GM23338 (cell line): ENCODE data around the gene CDH20. TPM values are rescaled to one million over a fixed set of nuclear protein-coding genes. Genes with fewer than 3 reads are reported as not detected.

Source experiments
- ATAC-seq: fragments of 200-7000 bp; cut with Tn5 transposase; 3 replicates; pipeline ENCODE4 v1.9.1; 2020
- DNase-seq: peaks from one replicate; pipeline ENCODE4 v3.0.0-alpha.2; 2015; ENCODE audit warnings: low spot score
- H2AFZ ChIP-seq: fragments of 200-600 bp; sonication (generic); 2 replicates; pipeline ENCODE4 v1.8.0; 2016; ENCODE audit warnings: antibody characterized with exemption, mild to moderate bottlenecking, moderate library complexity
- H3F3A ChIP-seq: fragments of 200-600 bp; sonication (generic); replicated peaks from 2 replicates; pipeline ENCODE4 v1.8.0; 2017; ENCODE audit warnings: antibody characterized with exemption, mixed run types, low read depth
- H3K27ac ChIP-seq: fragments of 200-600 bp; sonication (generic); 2 replicates; pipeline ENCODE4 v1.6.1; 2016; ENCODE audit warnings: low read depth
- H3K27me3 ChIP-seq: fragments of 200-600 bp; sonication (generic); 2 replicates; pipeline ENCODE4 v1.8.0; 2016; ENCODE audit warnings: mild to moderate bottlenecking, mixed run types, moderate library complexity; ENCODE audit not compliant: insufficient read depth
- H3K36me3 ChIP-seq: fragments of 200-600 bp; sonication (generic); 2 replicates; pipeline ENCODE4 v1.8.0; 2016; ENCODE audit warnings: mild to moderate bottlenecking; ENCODE audit not compliant: insufficient read depth
- H3K4me1 ChIP-seq: fragments of 200-600 bp; sonication (generic); 2 replicates; pipeline ENCODE4 v1.8.0; 2016; ENCODE audit warnings: mild to moderate bottlenecking, moderate library complexity; ENCODE audit not compliant: insufficient read depth
- H3K4me2 ChIP-seq: fragments of 200-600 bp; sonication (generic); 2 replicates; pipeline ENCODE4 v1.7.1; 2017; ENCODE audit warnings: mixed run types
- H3K4me3 ChIP-seq: fragments of 200-600 bp; sonication (generic); 2 replicates; pipeline ENCODE4 v1.6.1; 2016; ENCODE audit warnings: mixed run types
- H3K79me2 ChIP-seq: fragments of 200-600 bp; sonication (generic); replicated peaks from 2 replicates; pipeline ENCODE4 v1.8.0; 2017; ENCODE audit warnings: mild to moderate bottlenecking; ENCODE audit not compliant: insufficient read depth
- H3K9me2 ChIP-seq: fragments of 200-600 bp; sonication (generic); 2 replicates; pipeline ENCODE4 v1.8.0; 2017; ENCODE audit not compliant: insufficient read depth
- H4K20me1 ChIP-seq: fragments of 200-600 bp; sonication (generic); replicated peaks from 2 replicates; pipeline ENCODE4 v1.8.0; 2017; ENCODE audit warnings: mild to moderate bottlenecking; ENCODE audit not compliant: insufficient read depth
- H3K27ac Mint-ChIP-seq: 2 replicates; pipeline ENCODE4 v1.8.0; 2020; ENCODE audit warnings: inconsistent platforms, mild to moderate bottlenecking, moderate library complexity, mixed read lengths
- H3K27me3 Mint-ChIP-seq: 3 replicates; pipeline ENCODE4 v1.8.0; 2022; ENCODE audit warnings: low read depth, mild to moderate bottlenecking, moderate library complexity, mixed read lengths, inconsistent platforms; ENCODE audit not compliant: insufficient read depth, poor library complexity
- H3K36me3 Mint-ChIP-seq: 3 replicates; pipeline ENCODE4 v1.8.0; 2021; ENCODE audit warnings: low read depth, mild to moderate bottlenecking, inconsistent platforms, moderate library complexity, mixed read lengths
- H3K4me1 Mint-ChIP-seq: 3 replicates; pipeline ENCODE4 v1.8.0; 2020; ENCODE audit warnings: mild to moderate bottlenecking, inconsistent platforms, mixed read lengths
- H3K4me3 Mint-ChIP-seq: 3 replicates; pipeline ENCODE4 v1.8.0; 2021; ENCODE audit warnings: moderate library complexity, mild to moderate bottlenecking, inconsistent platforms, mixed read lengths
- H3K9me3 Mint-ChIP-seq: 3 replicates; pipeline ENCODE4 v1.8.0; 2020; ENCODE audit warnings: moderate library complexity, mild to moderate bottlenecking, inconsistent platforms, mixed read lengths
- CREB1 ChIP-seq: fragments of 250-450 bp; sonication (Bioruptor Pico); IDR thresholded peaks from 2 replicates; pipeline ENCODE4 v1.5.0; 2020; ENCODE audit warnings: low read depth, mild to moderate bottlenecking, moderate library complexity
- CTCF ChIP-seq, 2 experiments: fragments of 200-600 bp in 1 of 2; sonication (generic) in 1 of 2; conservative IDR thresholded peaks; 2 replicates each; pipeline versions ENCODE4 v1.5.1 to v1.6.1; 2016 to 2017; ENCODE audit warnings: antibody characterized with exemption in 2 of 2, low read depth in 2 of 2, mild to moderate bottlenecking in 2 of 2, moderate library complexity in 1 of 2
- ETS1 ChIP-seq: IDR thresholded peaks from 2 replicates; pipeline ENCODE4 v1.6.1; 2016; ENCODE audit warnings: antibody characterized with exemption
- EZH2 ChIP-seq: fragments of 200-600 bp; sonication (generic); IDR thresholded peaks from one replicate; pipeline ENCODE4 v1.8.0; 2017; ENCODE audit warnings: antibody characterized with exemption, mild to moderate bottlenecking, low read depth; ENCODE audit not compliant: unreplicated experiment
- EZH2phosphoT487 ChIP-seq: fragments of 200-600 bp; sonication (generic); IDR thresholded peaks from one replicate; pipeline ENCODE4 v1.8.1; 2018; ENCODE audit warnings: antibody characterized with exemption; ENCODE audit not compliant: unreplicated experiment
- JUNB ChIP-seq: IDR thresholded peaks from one replicate; pipeline ENCODE4 v1.6.1; 2016; ENCODE audit warnings: antibody characterized with exemption; ENCODE audit not compliant: unreplicated experiment
- POLR2AphosphoS5 ChIP-seq: IDR thresholded peaks from 2 replicates; pipeline ENCODE4 v1.6.1; 2016; ENCODE audit warnings: antibody characterized with exemption, low read depth
- REST ChIP-seq: IDR thresholded peaks from one replicate; pipeline ENCODE4 v1.6.1; 2018; ENCODE audit warnings: antibody characterized with exemption; ENCODE audit not compliant: unreplicated experiment
- STAT1 ChIP-seq: IDR thresholded peaks from one replicate; pipeline ENCODE4 v1.6.1; 2016; ENCODE audit warnings: antibody characterized with exemption; ENCODE audit not compliant: unreplicated experiment
- ZNF114 ChIP-seq: fragments of 250-450 bp; sonication (Bioruptor Pico); IDR thresholded peaks from 2 replicates; pipeline ENCODE4 v1.5.0; 2020; ENCODE audit warnings: mild to moderate bottlenecking, moderate library complexity
- ZNF331 ChIP-seq: fragments of 250-450 bp; sonication (Bioruptor Pico); IDR thresholded peaks from 2 replicates; pipeline ENCODE4 v1.5.0; 2020; ENCODE audit warnings: low read depth, mild to moderate bottlenecking, moderate library complexity
- polyA plus RNA-seq: library from polyadenylated mRNA; unstranded; fragments of >200 nt; fragmentation: Nextera tagmentation; extraction: Ambion mirVana; gene quantifications from 2 replicates; pipeline ENCODE4 v1.2.1, GENCODE V29; 2016
- total RNA-seq: library from RNA; depleted of rRNA; stranded (reverse); fragments of >200 nt; shearing (Covaris generic); gene quantifications from 2 replicates; pipeline ENCODE4 v1.2.3, GENCODE V29; 2014

CDH20 gene
- total and polyA plus RNA-seq, 2 experiments from 2014 or later: 1.0 TPM; not detected in 1

GRCh38 chr18:61570070-61570469 lies 236.8 kb downstream of the CDH20 start (continued):
- TF ChIP-seq ETS1 (no peak), EZH2 (no peak), CREB1 (CRISPR knock-in tag) (no peak), EZH2phosphoT487 (no peak), POLR2AphosphoS5 (no peak), STAT1 (no peak), ZNF114 (CRISPR knock-in tag) (no peak)

GRCh38 chr18:61572084-61572655 lies 238.9 kb downstream of the CDH20 start:
- Mint-ChIP-seq H3K27ac (no peak overlapping the region), H3K4me1 (peaks cover 11% of the 10 kb centered on the region), H3K9me3 (peaks cover 15% of the 10 kb centered on the region; the same call in 2 of the 3 replicates), H3K27me3 (no peaks in the 10 kb centered on the region), H3K4me3 (no peak overlapping the region), H3K36me3 (peaks cover 3% of the 10 kb centered on the region; the same call in 2 of the 3 replicates)
- H3K4me1 ChIP-seq: 0 out of 2 replicates have a peak, but pooled peaks cover 5% of the 10 kb centered on the region
- H3K27ac ChIP-seq: no peak overlapping the region
- no peaks in the 10 kb centered on the region for H3K27me3 ChIP-seq
- H3K36me3 ChIP-seq: no peaks in the 10 kb centered on the region
- ATAC-seq: no peak
- no peaks in the 10 kb centered on the region for H4K20me1 ChIP-seq
- H3K4me3 ChIP-seq: no peak overlapping the region
- no peak overlapping the region for H3K4me2 ChIP-seq
- H2AFZ ChIP-seq: no peak overlapping the region
- H3K9me2 ChIP-seq: peaks cover 14% of the 10 kb centered on the region
- no peaks in the 10 kb centered on the region for H3K79me2 ChIP-seq
- no peak for DNase-seq
- no peaks in the 10 kb centered on the region for H3F3A ChIP-seq
- TF ChIP-seq ZNF331 (CRISPR knock-in tag) (no peak), ETS1 (no peak), CREB1 (CRISPR knock-in tag) (no peak), ZNF114 (CRISPR knock-in tag) (no peak), EZH2 (no peak), POLR2AphosphoS5 (no peak), CTCF (conservative IDR thresholded peaks at IDR 0.05; ENCODE audit: low read depth in 2 of 2) (no peak), EZH2phosphoT487 (no peak), JUNB (no peak), REST (no peak)
